SK-MEL-5 (cell line): ENCODE measurements around the gene PRICKLE4. TPM values are rescaled to one million over a fixed set of nuclear protein-coding genes. Genes with fewer than 3 reads are reported as not detected.

Experiments
- DNase-seq: peaks from one replicate; pipeline ENCODE4 v3.0.0-alpha.2; 2016; ENCODE audit warnings: low read depth, low spot score
- in situ Hi-C: cut with HindIII; loops from 2 replicates; pipeline ENCODE4 v1.10.0; 2016; ENCODE audit warnings: low sequenced_read_pairs, high pct_unique_total_duplicates, low pct_unique_long_range_greater_than_20kb
- small RNA-seq, 2 experiments: library from RNA; depleted of rRNA; stranded (forward); fragments of <200 nt; gene quantifications; one replicate each; pipeline ENCODE3, GENCODE V24; 2014
- total RNA-seq: library from RNA; depleted of rRNA; stranded (reverse); fragments of >200 nt; shearing (Covaris generic); gene quantifications from 2 replicates; pipeline ENCODE4 v1.2.3, GENCODE V29; 2014; rRNA removed

Gene PRICKLE4
- total RNA-seq, 1 experiment from 2014 or later: not detected

DNA sequence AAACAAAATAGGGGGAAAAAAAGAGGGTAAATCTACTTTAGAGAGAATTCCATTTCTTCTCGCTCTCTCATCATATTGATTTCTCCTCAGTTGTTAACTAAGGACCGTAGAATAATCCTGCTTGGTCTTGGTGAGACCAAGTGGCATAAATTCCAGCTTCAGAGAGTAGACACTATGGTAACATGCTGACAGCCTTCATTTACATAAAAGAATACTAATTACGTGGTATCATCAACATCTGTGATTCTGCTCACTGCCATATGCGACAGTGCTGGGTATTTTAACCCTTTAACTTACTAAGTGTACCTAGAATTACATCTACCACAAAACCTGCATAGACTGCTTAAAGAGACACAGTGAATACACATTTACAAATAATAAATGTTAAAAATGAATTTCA is 34.0 kb downstream of the PRICKLE4 start:
- no peak for DNase-seq
- in situ Hi-C loops: no loop called here

DNA sequence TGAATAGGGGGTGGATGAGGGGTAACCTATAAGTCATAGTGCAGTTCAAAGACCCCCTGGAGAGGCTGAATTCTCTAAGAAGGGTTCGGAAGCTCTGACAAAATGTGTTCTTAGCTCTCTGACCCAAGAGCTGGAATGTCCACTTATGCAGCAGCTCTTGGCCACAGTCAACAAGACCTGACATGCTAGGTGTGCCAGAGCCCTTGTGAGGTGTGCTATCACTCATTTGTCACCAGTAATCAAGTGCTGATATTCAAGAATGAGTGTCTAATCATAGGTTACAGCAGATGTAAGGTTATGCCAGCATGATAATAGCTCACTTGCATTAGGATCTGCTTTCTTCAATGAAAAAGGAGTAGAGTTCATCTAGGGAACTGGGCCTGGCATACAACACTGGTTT is 35.0 kb downstream of the PRICKLE4 start:
- in situ Hi-C loops: no loop called here
- no peak for DNase-seq

DNA sequence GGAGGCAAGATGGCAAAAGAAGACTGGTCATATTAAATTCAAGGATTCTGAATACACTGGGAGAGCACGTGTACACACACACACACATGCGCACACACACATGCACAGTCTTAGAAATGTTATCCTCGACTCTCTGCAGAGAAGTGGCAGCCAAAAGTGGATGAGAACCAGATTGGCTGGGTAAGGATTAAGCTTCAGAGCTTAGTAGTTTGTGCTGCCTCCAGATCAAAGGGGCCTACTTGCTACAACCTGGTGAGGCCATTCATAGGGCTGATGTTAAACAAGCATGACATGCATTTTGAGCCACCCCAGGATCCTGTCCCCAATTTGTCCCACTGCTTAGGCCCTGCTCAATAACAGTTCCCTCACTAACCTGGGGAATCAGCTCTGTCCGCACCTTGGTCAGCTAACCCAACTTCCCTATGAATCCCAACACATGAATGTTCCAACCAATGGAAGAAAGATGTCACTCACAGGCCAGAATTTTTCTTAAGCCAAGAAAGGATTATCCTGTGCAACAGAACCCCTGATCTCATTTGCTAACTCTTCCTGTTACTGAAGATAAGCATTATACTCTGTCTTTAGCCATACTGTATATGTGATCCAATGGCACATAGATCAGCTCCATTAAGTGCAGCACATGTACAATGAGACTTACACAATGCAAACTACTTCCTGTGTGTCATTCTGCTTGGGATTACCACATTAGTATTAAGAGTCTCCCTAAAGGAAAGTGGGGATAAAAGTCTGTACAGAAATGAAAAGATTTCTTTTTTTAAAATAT is 37.9 kb downstream of the PRICKLE4 start:
- no peak for DNase-seq

DNA sequence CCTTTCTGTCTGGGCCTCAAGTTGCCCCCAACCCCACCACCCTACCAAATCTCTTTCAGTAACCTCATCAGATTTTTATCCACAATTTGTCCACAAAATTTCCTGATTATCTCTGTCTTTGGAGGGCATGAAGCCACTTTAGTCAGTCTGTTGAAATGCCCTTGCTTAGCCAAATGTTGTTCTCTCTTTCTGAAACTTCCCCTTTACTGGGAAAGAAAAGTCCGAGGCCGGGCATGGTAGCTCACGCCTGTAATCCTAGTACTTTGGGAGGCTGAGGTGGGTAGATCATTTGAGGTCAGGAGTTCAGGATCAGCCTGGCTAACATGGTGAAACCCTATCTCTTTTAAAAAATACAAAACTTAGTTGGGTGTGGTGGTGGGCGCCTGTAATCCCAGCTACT is 40.7 kb downstream of the PRICKLE4 start:
- DNase-seq: no peak
- in situ Hi-C loops: no loop called here

More for the DNA sequence above, 37.9 kb downstream of the PRICKLE4 start:
- in situ Hi-C loops: no loop called here

DNA sequence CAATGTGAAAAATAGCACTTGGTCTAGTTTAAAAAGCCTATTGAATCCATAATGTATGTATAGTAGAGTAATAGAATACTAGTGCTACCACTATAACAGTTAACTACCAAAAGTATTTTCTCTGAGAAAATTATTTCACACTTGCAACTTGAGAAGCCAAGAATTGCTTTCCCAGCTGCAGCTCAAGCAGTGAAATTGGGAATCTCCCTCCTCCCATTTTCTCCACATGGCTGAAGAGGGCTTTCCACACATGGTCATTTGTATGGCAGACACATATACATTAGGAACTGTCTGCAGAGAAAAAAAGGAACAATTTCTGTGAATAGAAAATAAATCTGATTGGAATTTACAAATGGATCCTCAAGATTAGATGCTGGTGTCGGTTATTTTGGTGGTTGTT is 41.4 kb downstream of the PRICKLE4 start:
- in situ Hi-C loops: no loop called here
- DNase-seq: no peak

DNA sequence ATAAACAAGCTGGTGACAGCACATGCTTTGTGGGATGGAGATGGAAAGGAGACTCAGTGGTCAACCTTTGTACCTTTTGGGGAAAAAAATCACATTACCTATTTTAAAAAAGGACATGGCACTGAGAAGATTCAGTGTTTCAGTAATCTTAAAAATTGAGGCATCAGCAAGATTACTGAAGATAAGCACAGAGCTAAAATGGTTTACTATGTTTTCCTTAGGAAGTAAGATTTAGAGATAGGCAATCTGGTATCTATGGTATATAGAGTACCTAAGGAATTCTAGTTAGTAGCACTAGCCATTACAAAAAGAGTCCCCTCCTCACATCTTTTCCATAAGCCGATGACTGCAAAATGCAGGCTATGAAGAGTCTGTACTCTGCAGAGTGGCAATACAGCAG is 42.6 kb downstream of the PRICKLE4 start:
- DNase-seq: no peak
- in situ Hi-C loops: no loop called here

DNA sequence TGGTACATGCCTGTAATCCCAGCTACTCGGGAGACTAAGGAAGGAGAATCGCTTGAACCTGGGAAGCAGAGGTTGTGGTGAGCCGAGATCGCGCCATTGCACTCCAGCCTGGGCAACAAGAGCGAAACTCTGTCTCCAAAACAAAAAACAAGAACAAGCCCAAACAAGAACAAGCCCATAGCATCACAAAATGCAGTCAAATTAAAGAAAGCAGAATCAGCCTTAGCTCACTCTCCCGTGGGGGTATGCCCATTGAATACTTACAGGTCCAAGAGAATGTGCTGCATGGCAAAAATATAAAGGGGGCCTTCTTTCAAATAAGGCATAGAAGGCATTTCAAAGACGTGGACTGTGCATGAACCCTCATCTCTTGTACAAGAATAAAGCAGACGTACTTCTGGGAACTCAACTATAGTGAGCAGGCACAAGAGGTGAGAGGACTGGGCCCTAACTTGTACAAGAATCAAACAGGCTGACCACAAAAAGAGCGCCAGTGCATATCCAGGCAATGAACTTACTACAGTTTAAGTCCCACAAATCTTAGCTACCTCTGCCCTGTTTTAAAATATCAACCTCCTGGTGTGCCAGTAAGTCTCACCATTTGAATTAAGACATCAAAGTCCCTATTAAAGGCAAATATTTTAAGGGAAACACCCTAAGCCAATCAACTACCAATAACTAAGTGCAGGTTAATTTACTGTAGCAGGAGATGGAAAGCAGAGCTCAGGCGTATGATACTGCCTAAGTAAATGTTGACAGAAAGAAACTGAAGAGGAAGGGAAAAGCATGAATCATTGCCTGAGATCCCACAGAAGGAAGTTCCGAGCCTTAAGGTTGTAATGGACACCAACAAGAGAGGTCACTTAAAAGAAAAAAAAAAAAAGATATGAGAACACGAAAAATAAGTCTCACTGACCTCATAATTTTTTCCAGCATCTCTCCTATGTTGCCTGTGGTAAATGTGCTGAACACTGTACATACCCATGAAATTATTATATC is 44.3 kb downstream of the PRICKLE4 start:
- in situ Hi-C loops: no loop called here
- no peak for DNase-seq

DNA sequence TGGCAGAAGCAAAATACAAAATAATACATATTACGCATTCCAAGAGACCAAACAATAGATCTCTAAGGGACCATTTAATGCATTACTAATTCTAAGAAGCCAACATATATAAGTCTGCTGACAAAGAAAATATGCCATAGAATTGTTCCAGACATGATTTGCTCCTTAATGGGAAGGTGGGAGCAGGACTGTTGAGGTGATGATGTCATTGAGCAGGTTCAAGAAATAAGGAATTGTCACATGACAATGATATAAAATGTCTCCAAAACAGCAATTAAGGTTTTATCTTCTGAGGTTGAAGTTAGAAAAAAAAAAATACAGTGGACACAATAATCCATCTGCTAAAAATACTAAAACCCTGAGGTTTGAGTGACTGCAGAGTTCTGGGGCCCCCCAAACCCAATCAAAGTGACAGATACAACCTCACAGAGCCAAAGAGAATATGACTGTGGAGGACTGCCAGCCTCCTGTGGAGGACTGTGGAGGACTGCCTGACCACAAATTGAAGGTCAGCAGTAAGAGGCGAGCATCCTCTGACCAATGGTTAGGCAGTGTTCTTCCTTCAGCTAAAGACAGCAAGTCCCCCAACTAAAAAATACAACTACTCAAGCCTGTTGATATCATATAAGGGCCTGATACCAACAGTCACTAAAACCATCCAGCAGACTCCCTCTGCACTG is 45.9 kb downstream of the PRICKLE4 start:
- DNase-seq: no peak
- in situ Hi-C loops: no loop called here

DNA sequence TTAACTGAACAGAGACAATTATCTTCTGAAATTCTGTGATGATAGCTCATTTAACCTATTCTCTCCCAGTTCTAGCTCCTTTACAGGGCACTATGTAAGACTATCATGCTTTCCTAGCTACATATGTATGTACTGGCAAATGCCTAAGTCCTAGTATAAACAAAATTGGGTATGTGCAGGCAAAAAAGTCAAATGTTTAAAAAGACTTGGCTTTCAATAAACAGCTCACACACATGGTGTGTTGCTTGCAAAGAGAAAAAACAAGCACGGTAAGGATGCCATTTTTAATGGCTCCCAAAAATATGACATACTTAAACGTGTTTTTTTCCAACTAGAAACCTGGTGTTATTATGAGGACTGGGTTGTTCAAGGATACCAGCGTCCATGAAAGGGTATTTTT is 51.7 kb downstream of the PRICKLE4 start:
- in situ Hi-C loops: no loop called here
- DNase-seq: no peak

DNA sequence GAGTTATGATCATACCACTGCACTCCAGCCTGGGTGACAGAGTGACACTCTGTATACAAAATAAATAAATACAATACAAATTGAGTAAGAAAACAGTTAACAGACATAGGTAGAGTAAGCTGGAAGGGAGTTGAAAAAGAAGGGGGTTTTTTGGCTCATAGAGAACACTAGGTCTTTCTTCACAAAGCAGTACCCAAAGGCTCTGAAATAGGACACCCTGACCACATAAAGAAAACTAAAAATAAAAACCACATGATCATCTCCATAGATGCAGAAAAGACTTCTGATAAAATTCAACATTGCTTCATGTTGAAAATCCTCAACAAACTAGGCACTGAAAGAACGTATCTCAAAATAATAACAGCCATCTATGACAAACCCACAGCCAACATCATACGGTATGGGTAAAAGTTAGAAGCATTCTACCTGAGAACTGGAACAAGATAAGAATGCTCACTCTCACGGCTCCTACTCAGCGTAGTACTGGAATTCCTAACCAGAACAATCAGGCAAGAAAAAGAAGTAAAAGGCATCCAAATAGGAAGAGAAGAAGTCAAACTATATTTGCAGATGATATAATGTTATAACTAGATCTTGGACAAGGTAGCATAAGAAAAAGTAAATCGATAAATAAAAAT is 55.6 kb downstream of the PRICKLE4 start:
- in situ Hi-C loops: no loop called here
- DNase-seq: peak; percentile 40

DNA sequence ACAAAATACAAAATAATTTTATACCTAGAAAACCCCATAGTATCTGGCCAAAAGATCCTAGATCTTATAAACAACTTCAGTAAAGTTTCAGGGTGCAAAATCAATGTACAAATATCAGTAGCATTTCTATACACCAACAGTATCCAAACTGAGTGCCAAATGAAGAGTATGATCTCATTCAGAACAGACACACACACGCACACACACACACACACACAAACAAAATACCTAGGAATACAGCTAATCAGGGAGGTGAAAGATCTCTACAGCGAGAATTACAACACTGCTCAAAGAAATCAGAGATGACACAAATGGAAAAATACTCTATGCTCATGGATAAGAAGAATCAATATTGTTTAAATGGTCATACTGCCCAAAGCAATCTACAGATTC is 56.1 kb downstream of the PRICKLE4 start:
- no peak for DNase-seq
- in situ Hi-C loops: no loop called here

Small RNAs within 50 kb of the gene (small RNA-seq; reads per million reads assigned to genes)
- 0 reads per million in 2 experiments for gene AL365205.2
- gene AL365205.3: 0 reads per million in 2 experiments
- 0 reads per million in 2 experiments for gene RF00393

Other genes starting within 250 kb of the PRICKLE4 start
- gene FOXP4, start 234.4 kb upstream of the PRICKLE4 start, total RNA-seq: 1.2 and 1.5 TPM in 2 replicates
- 0.21 TPM in 2 replicates for gene MDFI, start 142.3 kb upstream of the PRICKLE4 start, total RNA-seq
- gene TFEB, start 45.2 kb upstream of the PRICKLE4 start, total RNA-seq: 1.9 and 3.7 TPM in 2 replicates
- gene PGC, start 33.4 kb upstream of the PRICKLE4 start, total RNA-seq: not detected in 2 replicates
- 0.61 and 2.2 TPM in 2 replicates for gene FRS3, start 882 bp upstream of the PRICKLE4 start, total RNA-seq
- gene TOMM6, start 6.9 kb downstream of the PRICKLE4 start, total RNA-seq: 164 and 236 TPM in 2 replicates
- 0.85 and 1.8 TPM in 2 replicates for gene USP49, start 114.6 kb downstream of the PRICKLE4 start, total RNA-seq
- gene MED20, start 140.4 kb downstream of the PRICKLE4 start, total RNA-seq: 19.5 and 21.1 TPM in 2 replicates
- gene BYSL, start 140.7 kb downstream of the PRICKLE4 start, total RNA-seq: 23.0 and 24.3 TPM in 2 replicates
- gene CCND3, start 161.0 kb downstream of the PRICKLE4 start, total RNA-seq: 26.9 and 31.8 TPM in 2 replicates